ENCODE data around the gene ANAPC15. TPM values are rescaled to one million over a fixed set of nuclear protein-coding genes. Genes with fewer than 3 reads are reported as not detected.

The ANAPC15 gene
- total and polyA plus RNA-seq, 2 of the 13 experiments (the other 11 are each of a cell fraction or from before 2014, with no cell fraction given), result 18.8 to 25.7 TPM

DNA sequence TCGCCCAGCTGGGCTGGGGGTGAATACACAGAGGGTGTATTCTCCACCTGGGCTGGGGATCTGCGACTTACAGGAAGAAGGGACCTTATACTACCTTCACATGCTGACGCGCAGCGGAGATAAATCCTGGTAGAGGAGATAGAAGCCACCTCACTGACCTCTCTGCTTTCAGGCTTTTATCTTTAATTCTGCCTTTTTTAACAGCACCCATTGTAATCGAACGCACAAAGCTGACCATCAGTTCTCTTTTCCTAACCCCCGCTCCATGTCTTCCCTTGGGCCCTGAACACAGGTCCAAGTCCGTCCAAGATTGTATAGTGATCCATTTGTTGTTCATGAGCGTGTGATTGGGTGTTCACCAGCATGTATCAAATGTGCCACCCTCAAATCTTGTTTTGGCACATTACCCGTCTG lies 8.7 kb downstream of the ANAPC15 start:
- H3K36me3 ChIP-seq (replicated peaks in 1 of 2; ENCODE audit: control insufficient read depth in 1 of 2, insufficient read depth in 2 of 2, low read length in 2 of 2), result peaks cover 3 to 13% of the 10 kb centered on the region in 2 experiments; a peak in 3 of 5 replicates
- H2AFZ ChIP-seq (ENCODE audit: low read length), result no peak overlapping the region
- ATAC-seq, result no peak
- ChIA-PET POLR2A (interaction anchor here (1.3 to 2.4 kb wide), 2 partner anchors 9 to 63 kb away, joined by 5 to 13 read pairs; partner anchors contain the start of gene ANAPC15), CTCF (ENCODE audit: low intra/inter-chr PET ratio, low total read pairs) (no interaction called here)
- no peaks in the 10 kb centered on the region for H4K20me1 ChIP-seq (ENCODE audit: insufficient read depth, low read length)
- H3K79me2 ChIP-seq (ENCODE audit: insufficient read depth, low read length), result peaks cover 31% of the 10 kb centered on the region
- peaks cover 39% of the 10 kb centered on the region for H3K4me1 ChIP-seq (ENCODE audit: insufficient read depth, low read length)
- no peaks in the 10 kb centered on the region; a peak in 1 of 5 replicates for H3K27me3 ChIP-seq (ENCODE audit: control insufficient read depth in 1 of 2, insufficient read depth in 2 of 2, low read length in 2 of 2)
- H3K27ac ChIP-seq (ENCODE audit: extremely low read length, insufficient read depth, low read length), result peak overlapping the region; percentile 62
- BruUV-seq (replicated peaks), result TSS peak; percentile 91
- DNase-seq (ENCODE audit: low spot score), result no peak
- no peak overlapping the region; the same call in 1 of the 2 replicates for H3K9ac ChIP-seq (ENCODE audit: insufficient read depth, low read depth, low read length)
- no peak for FAIRE-seq
- peak overlapping the region; percentile 51 for H3K4me2 ChIP-seq (ENCODE audit: low read depth, low read length)
- in situ Hi-C loops (cut with HindIII; ENCODE audit: extremely low pct_ligation_motif_present, low pct_unique_long_range_greater_than_20kb), result no loop called here
- H3K9me3 ChIP-seq (ENCODE audit: low read length), result no peaks in the 10 kb centered on the region
- 99% methylated on average over 9 of the region's 11 CpGs for WGBS (ENCODE audit: low lambda C conversion rate)
- intact Hi-C loops (cut with micrococcal nuclease; ENCODE audit: unreplicated experiment), result loop anchor here (1.0 to 2.0 kb wide), 2 partner anchors 9 to 23 kb away; partner anchors contain the start of genes ANAPC15, LRRC51 and NUMA1
- H3K4me3 ChIP-seq (replicated peaks in 1 of 3; ENCODE audit: insufficient read depth in 1 of 3, low read depth in 2 of 3, low read length in 3 of 3), result 0 out of 6 replicates have a peak overlapping the region, but pooled peaks of 1 of the 3 experiments have one; percentile 12
- TF ChIP-seq ZNF883 (CRISPR knock-in tag; IDR thresholded peaks at IDR 0.05; ENCODE audit: not compliant biosample characterization), result no peak
- TF ChIP-seq HES4 (CRISPR knock-in tag; IDR thresholded peaks at IDR 0.05; ENCODE audit: borderline replicate concordance), result 0 out of 2 replicates have a peak, but pooled peaks have one; percentile 44
- TF ChIP-seq MED1 (CRISPR knock-in tag; IDR thresholded peaks at IDR 0.05), result peak; percentile 9; the same call in 1 of the 2 replicates
- TF ChIP-seq, protein P1, sequence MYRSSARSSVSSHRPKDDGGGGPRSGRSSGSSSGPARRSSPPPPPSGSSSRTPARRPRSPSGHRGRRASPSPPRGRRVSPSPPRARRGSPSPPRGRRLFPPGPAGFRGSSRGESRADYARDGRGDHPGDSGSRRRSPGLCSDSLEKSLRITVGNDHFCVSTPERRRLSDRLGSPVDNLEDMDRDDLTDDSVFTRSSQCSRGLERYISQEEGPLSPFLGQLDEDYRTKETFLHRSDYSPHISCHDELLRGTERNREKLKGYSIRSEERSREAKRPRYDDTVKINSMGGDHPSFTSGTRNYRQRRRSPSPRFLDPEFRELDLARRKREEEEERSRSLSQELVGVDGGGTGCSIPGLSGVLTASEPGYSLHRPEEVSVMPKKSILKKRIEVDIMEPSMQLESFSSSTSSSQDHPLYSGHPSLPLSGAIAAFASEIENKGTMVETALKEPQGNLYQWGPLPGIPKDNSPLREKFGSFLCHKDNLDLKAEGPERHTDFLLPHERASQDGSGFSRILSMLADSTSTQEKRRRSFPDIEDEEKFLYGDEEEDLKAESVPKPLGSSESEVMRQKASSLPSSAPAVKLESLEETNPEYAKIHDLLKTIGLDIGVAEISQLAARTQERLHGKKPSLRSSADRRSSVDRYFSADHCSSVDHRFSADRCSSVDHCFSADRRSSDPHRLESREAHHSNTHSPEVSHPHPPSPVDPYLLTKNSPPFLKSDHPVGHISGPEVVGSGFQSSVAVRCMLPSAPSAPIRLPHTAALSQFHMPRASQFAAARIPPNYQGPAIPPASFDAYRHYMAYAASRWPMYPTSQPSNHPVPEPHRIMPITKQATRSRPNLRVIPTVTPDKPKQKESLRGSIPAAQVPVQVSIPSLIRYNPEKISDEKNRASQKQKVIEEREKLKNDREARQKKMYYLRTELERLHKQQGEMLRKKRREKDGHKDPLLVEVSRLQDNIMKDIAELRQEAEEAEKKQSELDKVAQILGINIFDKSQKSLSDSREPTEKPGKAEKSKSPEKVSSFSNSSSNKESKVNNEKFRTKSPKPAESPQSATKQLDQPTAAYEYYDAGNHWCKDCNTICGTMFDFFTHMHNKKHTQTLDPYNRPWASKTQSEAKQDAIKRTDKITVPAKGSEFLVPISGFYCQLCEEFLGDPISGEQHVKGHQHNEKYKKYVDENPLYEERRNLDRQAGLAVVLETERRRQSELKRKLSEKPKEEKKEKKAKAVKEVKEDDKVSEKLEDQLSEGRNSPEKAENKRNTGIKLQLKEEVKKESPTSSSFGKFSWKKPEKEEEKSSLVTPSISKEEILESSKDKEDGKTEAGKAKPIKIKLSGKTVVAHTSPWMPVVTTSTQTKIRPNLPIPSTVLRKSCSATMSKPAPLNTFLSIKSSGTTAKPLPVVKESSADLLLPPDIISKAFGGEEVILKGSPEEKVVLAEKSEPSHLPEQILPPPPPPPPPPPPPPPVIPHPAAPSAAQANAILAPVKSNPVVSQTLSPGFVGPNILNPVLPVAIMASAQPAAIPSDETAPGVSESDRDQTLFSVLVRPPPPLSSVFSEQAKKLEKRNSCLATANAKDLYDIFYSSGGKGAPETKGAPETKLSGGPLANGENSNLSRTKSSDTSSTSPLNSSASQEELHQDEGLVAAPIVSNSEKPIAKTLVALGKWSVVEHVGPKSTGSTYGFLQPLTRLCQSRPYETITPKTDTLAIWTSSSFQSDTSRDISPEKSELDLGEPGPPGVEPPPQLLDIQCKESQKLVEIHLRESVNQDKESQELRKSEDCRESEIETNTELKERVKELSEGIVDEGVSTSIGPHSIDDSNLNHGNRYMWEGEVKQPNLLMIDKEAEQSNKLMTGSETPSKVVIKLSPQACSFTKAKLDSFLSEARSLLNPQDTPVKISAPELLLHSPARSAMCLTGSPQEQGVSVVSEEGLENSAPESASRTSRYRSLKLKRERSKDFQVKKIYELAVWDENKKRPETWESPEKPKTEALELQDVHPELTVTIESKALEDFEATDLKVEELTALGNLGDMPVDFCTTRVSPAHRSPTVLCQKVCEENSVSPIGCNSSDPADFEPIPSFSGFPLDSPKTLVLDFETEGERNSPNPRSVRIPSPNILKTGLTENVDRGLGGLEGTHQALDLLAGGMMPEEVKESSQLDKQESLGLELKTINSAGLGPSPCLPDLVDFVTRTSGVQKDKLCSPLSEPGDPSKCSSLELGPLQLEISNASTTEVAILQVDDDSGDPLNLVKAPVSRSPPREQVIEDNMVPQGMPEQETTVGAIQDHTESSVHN (CRISPR knock-in tag; IDR thresholded peaks at IDR 0.05), result no peak
- TF ChIP-seq, protein P2, sequence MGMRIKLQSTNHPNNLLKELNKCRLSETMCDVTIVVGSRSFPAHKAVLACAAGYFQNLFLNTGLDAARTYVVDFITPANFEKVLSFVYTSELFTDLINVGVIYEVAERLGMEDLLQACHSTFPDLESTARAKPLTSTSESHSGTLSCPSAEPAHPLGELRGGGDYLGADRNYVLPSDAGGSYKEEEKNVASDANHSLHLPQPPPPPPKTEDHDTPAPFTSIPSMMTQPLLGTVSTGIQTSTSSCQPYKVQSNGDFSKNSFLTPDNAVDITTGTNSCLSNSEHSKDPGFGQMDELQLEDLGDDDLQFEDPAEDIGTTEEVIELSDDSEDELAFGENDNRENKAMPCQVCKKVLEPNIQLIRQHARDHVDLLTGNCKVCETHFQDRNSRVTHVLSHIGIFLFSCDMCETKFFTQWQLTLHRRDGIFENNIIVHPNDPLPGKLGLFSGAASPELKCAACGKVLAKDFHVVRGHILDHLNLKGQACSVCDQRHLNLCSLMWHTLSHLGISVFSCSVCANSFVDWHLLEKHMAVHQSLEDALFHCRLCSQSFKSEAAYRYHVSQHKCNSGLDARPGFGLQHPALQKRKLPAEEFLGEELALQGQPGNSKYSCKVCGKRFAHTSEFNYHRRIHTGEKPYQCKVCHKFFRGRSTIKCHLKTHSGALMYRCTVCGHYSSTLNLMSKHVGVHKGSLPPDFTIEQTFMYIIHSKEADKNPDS (CRISPR knock-in tag; IDR thresholded peaks at IDR 0.05), result no peak
- no peak for TF ChIP-seq ZNF773 (CRISPR knock-in tag; IDR thresholded peaks at IDR 0.05; ENCODE audit: borderline replicate concordance)
- TF ChIP-seq TAF15 (IDR thresholded peaks at IDR 0.05; ENCODE audit: low read depth, low read length, poor library complexity, severe bottlenecking), result no peak
- no peak for TF ChIP-seq TEAD2 (CRISPR knock-in tag; IDR thresholded peaks at IDR 0.05)
- TF ChIP-seq KDM2A (CRISPR knock-in tag; IDR thresholded peaks at IDR 0.05; ENCODE audit: borderline replicate concordance, low read depth), result no peak
- no peak for TF ChIP-seq DNMT3B (CRISPR knock-in tag; conservative IDR thresholded peaks at IDR 0.05)
- TF ChIP-seq FOSL2 (CRISPR knock-in tag; IDR thresholded peaks at IDR 0.05), result no peak
- TF ChIP-seq BHLHE40 (IDR thresholded peaks at IDR 0.05; ENCODE audit: low read length), result no peak
- TF ChIP-seq ZNF569 (CRISPR knock-in tag; IDR thresholded peaks at IDR 0.05; ENCODE audit: borderline replicate concordance), result no peak
- 0 out of 2 replicates have a peak, but pooled peaks have one; percentile 12 for TF ChIP-seq ZC3H4 (CRISPR knock-in tag; IDR thresholded peaks at IDR 0.05; ENCODE audit: borderline replicate concordance)
